ENCODE data around the gene GLP1R.

- TF ChIP-seq CTCF (optimal IDR thresholded peaks at IDR 0.05 in 1 of 3, IDR thresholded peaks at IDR 0.05 in 1 of 3, conservative IDR thresholded peaks at IDR 0.05 in 1 of 3; ENCODE audit: extremely low read depth in 1 of 3, insufficient read depth in 2 of 3, low read length in 3 of 3) (no peak), EZH2 (IDR thresholded peaks at IDR 0.05; ENCODE audit: low read length) (no peak)
Observed at GRCh38 chr6:39090036-39090435, 41.5 kb downstream of the GLP1R start.

Measured in keratinocyte (primary cell).